ENCODE data around the gene GBF1. TPM values are rescaled to one million over a fixed set of nuclear protein-coding genes. Genes with fewer than 3 reads are reported as not detected.

GBF1 gene
- total and polyA plus RNA-seq, 2 of the 13 experiments (the other 11 are each of a cell fraction or from before 2014, with no cell fraction given): 17.1 to 21.9 TPM

- TF ChIP-seq NCOA1 (CRISPR knock-in tag; IDR thresholded peaks at IDR 0.05) (no peak), ZBTB2 (CRISPR knock-in tag; IDR thresholded peaks at IDR 0.05; ENCODE audit: low read depth) (peak; percentile 55), ZNF512 (CRISPR knock-in tag; IDR thresholded peaks at IDR 0.05) (0 out of 2 replicates have a peak, but pooled peaks have one; percentile 53), EED (CRISPR knock-in tag; IDR thresholded peaks at IDR 0.05) (no peak), RNF2 (conservative IDR thresholded peaks at IDR 0.05; ENCODE audit: low read depth) (peak; percentile 66; the same call in 1 of the 2 replicates), ZBTB21 (CRISPR knock-in tag; IDR thresholded peaks at IDR 0.05) (no peak), ZNF501 (CRISPR knock-in tag; IDR thresholded peaks at IDR 0.05) (no peak; the same call in 1 of the 2 replicates), ZNF335 (CRISPR knock-in tag; IDR thresholded peaks at IDR 0.05) (no peak), YEATS4 (CRISPR knock-in tag; IDR thresholded peaks at IDR 0.05; ENCODE audit: borderline replicate concordance) (peak; percentile 83; the same call in 1 of the 2 replicates), ZEB1 (IDR thresholded peaks at IDR 0.05; ENCODE audit: insufficient replicate concordance, low read depth) (peak; percentile 77), ZNF274 (CRISPR knock-in tag; IDR thresholded peaks at IDR 0.05) (peak; percentile 75; the same call in 1 of the 2 replicates), SKIL (CRISPR knock-in tag; IDR thresholded peaks at IDR 0.05; ENCODE audit: borderline replicate concordance) (no peak), TAF15 (IDR thresholded peaks at IDR 0.05; ENCODE audit: low read depth, low read length, poor library complexity, severe bottlenecking) (no peak), ZNF431 (CRISPR knock-in tag; IDR thresholded peaks at IDR 0.05; ENCODE audit: borderline replicate concordance, low read depth) (peak; percentile 61; the same call in 1 of the 2 replicates), DMAP1 (CRISPR knock-in tag; IDR thresholded peaks at IDR 0.05) (peak; percentile 84), ZNF343 (CRISPR knock-in tag; IDR thresholded peaks at IDR 0.05) (peak; percentile 93), ATF3 (CRISPR knock-in tag; IDR thresholded peaks at IDR 0.05) (peak; percentile 56), RARG (CRISPR knock-in tag; IDR thresholded peaks at IDR 0.05; ENCODE audit: low read depth) (0 out of 2 replicates have a peak, but pooled peaks have one; percentile 68), KLF12 (CRISPR knock-in tag; IDR thresholded peaks at IDR 0.05; ENCODE audit: borderline replicate concordance) (peak; percentile 78; the same call in 1 of the 2 replicates), KAT8 (CRISPR knock-in tag; IDR thresholded peaks at IDR 0.05) (peak; percentile 74), KLF15 (CRISPR knock-in tag; IDR thresholded peaks at IDR 0.05; ENCODE audit: borderline replicate concordance) (0 out of 2 replicates have a peak, but pooled peaks have one; percentile 50), ZNF710 (CRISPR knock-in tag; IDR thresholded peaks at IDR 0.05; ENCODE audit: borderline replicate concordance) (peak; percentile 54)
Observed at GRCh38 chr10:102422545-102423129, 177.3 kb downstream of the GBF1 start (continued).
